GM12875 (cell line): ENCODE measurements around the gene SOHLH1.

Source experiments
- H3K4me3 ChIP-seq: one replicate; pipeline ENCODE4 v1.5.1; 2011; ENCODE audit warnings: low read depth, low read length, control low read depth
- TF ChIP-seq, protein P1 (sequence below): IDR thresholded peaks from 2 replicates; pipeline ENCODE4 v1.5.1; 2011; ENCODE audit warnings: low read depth, mild to moderate bottlenecking, control low read depth, inconsistent platforms, low read length, moderate library complexity, borderline replicate concordance; ENCODE audit not compliant: insufficient read depth

SOHLH1 gene

DNA sequence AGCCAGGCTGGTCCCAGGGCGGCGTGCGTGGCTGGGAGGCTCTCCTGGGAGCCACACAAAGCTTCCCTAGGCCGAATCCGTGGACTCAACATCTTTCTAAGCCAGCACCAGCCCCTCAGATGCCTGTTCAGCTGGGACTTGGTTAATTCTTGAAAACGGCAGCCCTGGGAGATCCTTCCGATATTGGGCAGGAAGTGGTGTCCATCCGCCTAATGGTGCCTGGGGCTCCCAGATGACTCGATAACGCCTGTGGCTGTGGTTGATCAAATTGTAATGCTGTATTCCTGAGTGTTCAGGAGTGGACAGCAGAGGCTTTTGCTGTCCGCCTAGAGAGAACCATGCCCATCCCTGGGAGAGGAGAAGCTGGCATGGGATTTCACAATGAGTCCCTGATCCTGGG lies 16.8 kb upstream of the SOHLH1 start:
- H3K4me3 ChIP-seq: no peak overlapping the region
- TF ChIP-seq, protein P1, sequence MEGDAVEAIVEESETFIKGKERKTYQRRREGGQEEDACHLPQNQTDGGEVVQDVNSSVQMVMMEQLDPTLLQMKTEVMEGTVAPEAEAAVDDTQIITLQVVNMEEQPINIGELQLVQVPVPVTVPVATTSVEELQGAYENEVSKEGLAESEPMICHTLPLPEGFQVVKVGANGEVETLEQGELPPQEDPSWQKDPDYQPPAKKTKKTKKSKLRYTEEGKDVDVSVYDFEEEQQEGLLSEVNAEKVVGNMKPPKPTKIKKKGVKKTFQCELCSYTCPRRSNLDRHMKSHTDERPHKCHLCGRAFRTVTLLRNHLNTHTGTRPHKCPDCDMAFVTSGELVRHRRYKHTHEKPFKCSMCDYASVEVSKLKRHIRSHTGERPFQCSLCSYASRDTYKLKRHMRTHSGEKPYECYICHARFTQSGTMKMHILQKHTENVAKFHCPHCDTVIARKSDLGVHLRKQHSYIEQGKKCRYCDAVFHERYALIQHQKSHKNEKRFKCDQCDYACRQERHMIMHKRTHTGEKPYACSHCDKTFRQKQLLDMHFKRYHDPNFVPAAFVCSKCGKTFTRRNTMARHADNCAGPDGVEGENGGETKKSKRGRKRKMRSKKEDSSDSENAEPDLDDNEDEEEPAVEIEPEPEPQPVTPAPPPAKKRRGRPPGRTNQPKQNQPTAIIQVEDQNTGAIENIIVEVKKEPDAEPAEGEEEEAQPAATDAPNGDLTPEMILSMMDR: no peak

DNA sequence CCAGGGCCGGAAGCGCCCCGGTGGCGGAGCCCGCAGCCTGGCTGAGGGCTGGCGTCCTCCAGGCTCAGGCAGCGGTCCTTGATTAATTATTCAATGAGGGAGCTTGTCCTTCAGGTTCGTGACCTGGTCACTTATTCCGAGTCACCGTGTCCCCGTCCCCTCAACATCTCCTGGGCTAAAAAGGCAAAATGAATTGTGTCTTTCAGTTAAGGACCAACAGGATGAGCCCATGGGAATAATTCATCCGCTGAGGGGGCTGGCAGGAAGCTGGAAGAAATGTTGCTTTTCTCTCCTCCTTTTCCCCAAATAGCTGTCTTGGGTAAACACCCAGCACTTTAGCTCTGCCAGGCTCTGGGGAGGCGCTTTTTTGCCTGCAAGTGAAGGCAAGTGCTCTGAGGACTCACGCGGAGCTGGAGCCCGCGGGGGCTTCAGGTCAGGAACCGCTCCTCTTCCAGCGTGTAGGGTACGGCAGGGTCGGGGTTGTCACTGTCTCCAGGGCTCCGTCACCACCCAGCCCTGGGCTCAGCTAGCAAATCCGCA lies 15.8 kb upstream of the SOHLH1 start:
- no peak overlapping the region for H3K4me3 ChIP-seq

DNA sequence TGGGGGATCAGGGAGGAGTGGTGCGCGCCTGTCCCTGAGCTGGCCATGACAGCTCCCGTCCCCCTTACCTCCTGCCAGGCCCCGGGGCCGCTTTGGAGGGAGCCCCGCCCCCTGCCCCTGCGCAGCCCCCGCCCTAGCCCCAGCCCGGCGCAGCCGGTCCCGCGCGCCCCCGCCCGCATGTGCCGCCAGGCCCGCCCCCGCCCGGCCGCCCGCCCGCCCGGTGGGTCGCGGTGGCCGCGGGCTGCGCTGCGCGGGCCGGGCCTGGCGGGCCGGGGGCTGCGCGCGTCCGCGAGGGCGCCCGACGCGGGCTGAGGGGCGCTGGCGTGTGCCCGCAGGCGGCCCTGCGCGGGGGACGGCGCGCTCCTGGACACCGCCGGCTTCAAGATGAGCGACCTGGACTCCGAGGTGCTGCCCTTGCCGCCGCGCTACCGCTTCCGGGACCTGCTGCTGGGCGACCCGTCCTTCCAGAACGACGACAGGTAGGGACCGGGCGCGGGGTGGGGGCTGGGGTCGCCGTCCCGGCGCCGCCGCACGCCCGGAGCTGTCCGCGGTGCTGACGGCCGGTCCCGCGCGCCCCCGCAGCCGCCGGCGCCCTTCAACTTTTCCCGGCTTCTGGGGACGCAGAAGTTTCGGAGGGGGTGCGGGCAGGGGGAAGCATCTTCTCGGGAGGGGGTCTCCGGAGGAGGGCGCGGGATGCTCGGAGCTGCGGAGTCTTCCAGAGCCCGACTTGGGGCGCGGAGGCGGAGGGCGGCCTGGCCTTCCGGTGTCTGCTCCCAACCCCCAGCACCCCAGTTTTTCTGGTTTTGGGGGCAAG lies 15.2 kb upstream of the SOHLH1 start:
- TF ChIP-seq, protein P1: no peak
- H3K4me3 ChIP-seq: no peak overlapping the region

More for the DNA sequence above, 15.8 kb upstream of the SOHLH1 start:
- TF ChIP-seq, protein P1: no peak

DNA sequence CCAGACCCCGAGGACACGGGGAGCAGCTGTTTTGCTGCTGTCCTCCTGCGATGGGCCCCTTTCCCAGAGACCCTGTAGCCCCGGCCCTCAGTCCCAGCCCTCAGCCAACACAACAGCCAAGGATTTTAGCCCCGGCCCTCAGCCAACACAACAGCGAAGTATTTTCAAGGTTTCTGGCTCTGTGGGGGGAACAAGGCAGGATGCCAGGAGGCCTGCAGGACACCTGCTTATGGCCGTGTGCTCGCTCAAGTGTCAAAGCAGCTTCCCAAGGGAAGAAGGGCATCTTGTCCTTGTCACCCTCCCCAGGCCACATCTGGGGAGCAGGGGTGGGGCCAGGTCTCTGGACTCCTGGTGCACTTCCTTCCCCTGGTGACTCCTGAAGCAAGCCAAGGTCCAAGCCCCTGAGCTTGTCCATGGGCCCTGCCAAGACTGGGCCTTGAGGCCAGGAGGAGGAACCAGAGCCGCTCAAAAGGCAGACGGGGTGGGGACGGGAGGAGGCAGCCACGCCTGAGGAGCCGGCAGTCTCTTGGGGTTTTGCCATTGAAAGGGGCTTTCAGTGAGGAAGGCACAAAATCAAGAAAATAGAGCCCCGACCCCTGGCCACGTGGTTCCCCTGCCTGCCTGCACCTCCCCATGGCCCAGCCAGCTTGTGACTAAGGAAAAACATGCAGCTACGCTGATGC lies 13.5 kb upstream of the SOHLH1 start:
- H3K4me3 ChIP-seq: no peak overlapping the region
- TF ChIP-seq, protein P1: no peak

DNA sequence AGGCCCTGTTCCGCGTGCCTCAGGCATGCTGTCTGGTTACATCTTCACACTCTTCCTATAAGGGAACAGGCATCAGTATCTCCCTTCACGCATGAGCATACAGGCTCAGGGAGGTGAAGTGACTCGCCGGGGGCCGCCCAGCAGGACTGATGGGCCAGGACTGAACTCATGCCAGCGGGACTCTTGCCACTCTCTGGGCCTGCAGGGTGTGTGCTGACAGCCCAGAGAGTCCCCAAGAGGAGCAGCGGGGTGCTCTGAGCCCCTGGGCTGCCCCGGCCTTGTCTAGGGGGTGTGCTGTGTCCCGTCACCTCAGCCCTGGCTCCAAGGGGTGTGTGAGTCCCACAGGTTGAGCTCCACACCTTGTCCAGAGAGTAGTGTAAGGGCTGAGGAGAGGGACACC lies 12.6 kb upstream of the SOHLH1 start:
- no peak overlapping the region for H3K4me3 ChIP-seq
- TF ChIP-seq, protein P1: no peak

DNA sequence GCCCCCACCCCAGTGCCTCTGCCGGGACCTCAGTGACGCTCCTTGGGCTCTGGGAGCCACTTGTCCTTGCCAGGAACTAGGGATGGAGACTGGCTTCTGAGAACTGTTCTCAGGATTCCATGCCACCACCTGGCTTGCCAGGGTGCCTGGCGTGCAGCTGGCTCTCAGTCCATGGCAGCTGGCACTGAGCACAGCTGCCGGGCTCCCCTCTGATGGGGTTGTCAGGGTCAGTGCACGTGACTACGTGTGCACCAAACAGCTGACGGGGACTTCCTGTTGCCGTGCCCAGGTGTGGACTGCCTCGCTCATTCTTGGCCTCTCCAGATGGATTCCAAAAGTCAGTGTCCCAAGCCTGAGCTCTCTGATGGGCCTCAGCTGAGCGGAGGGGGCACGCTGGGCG lies 12.1 kb upstream of the SOHLH1 start:
- no peak overlapping the region for H3K4me3 ChIP-seq
- TF ChIP-seq, protein P1: no peak
